H1 (cell line): ENCODE results near the gene SMTNL2.
A peak's percentile ranks its signal among the peaks of the same experiment; 100 is the strongest.

ENCODE experiments used
- JUN ChIP-seq: IDR thresholded peaks from 2 replicates; pipeline ENCODE4 v1.6.1; 2011; ENCODE audit warnings: low read depth, mild to moderate bottlenecking, improper control_type of control experiment, low read length
- POLR2AphosphoS5 ChIP-seq: IDR thresholded peaks from 2 replicates; pipeline ENCODE4 v1.6.1; 2011; ENCODE audit warnings: low read depth, low read length
- SIX5 ChIP-seq: IDR thresholded peaks from 2 replicates; pipeline ENCODE4 v1.6.1; 2011; ENCODE audit warnings: mild to moderate bottlenecking, low read depth, low read length
- SRF ChIP-seq: IDR thresholded peaks from 2 replicates; pipeline ENCODE4 v1.6.1; 2011; ENCODE audit warnings: mild to moderate bottlenecking, low read depth, low read length, moderate library complexity
- SUZ12 ChIP-seq: fragments of 200-600 bp; sonication (generic); IDR thresholded peaks from 2 replicates; pipeline ENCODE4 v1.6.1; 2012; ENCODE audit warnings: mild to moderate bottlenecking, inconsistent platforms, low read length, moderate library complexity, mixed read lengths
- TF ChIP-seq, protein P1 (sequence below), 3 experiments: IDR thresholded peaks; 1 replicate in 2 of 3; 2 replicates in 1 of 3; pipeline versions ENCODE4 v1.5.1 to v1.6.1; 2011; ENCODE audit warnings: low read length in 3 of 3, mild to moderate bottlenecking in 3 of 3, inconsistent platforms in 2 of 3, low read depth in 1 of 3, moderate library complexity in 1 of 3; ENCODE audit not compliant: insufficient read depth in 1 of 3; ENCODE audit errors: control extremely low read depth in 1 of 3

DNA sequence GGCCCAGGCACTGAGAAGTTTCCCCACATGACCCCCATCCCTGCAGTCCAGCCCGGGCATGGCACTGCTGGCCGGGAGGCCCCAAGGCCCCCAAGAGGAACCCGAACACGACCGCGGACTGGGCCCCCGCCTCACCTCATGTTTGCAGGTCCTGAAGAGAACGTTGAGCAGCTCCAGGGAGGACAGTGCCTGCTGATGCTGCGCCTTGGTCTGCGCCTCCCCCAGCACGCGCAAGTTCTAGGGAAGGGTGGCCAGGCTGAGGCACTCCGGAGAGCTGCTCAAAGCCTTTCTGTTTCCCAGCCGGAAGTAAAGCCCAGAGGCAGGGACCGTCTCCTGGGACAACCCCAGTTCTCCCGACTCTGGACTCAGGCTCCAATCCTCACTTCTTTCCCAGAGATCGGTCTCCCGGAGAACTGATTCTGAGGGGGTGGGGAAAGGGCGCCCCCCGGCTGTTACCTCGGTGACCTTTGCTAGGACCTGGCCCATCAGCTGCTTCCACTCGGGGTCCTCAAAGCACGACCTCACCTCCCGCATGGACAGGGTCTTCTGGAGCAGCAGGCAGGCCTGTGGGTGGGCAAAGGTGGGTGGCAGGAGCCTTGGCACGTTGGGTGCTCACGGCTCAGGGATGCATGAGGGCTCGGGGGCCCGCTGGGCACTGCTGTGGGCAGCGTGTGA lies 42.9 kb upstream of the SMTNL2 start:
- TF ChIP-seq POLR2AphosphoS5 (no peak), JUN (no peak), SRF (no peak), SIX5 (no peak), SUZ12 (no peak)
- TF ChIP-seq, protein P1, sequence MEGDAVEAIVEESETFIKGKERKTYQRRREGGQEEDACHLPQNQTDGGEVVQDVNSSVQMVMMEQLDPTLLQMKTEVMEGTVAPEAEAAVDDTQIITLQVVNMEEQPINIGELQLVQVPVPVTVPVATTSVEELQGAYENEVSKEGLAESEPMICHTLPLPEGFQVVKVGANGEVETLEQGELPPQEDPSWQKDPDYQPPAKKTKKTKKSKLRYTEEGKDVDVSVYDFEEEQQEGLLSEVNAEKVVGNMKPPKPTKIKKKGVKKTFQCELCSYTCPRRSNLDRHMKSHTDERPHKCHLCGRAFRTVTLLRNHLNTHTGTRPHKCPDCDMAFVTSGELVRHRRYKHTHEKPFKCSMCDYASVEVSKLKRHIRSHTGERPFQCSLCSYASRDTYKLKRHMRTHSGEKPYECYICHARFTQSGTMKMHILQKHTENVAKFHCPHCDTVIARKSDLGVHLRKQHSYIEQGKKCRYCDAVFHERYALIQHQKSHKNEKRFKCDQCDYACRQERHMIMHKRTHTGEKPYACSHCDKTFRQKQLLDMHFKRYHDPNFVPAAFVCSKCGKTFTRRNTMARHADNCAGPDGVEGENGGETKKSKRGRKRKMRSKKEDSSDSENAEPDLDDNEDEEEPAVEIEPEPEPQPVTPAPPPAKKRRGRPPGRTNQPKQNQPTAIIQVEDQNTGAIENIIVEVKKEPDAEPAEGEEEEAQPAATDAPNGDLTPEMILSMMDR (IDR thresholded peaks at IDR 0.05; ENCODE audit: control extremely low read depth in 1 of 3, insufficient read depth in 1 of 3, low read depth in 1 of 3, low read length in 3 of 3) = peak in 2 of 3 experiments; percentile 15 to 23; a peak in 2 of 4 replicates
